PFSK-1 (cell line): ENCODE measurements around the gene KTN1.

Source experiments
- FOXP2 ChIP-seq: optimal IDR thresholded peaks from 2 replicates; pipeline ENCODE3; 2011; ENCODE audit warnings: borderline replicate concordance, control low read depth, inconsistent platforms; ENCODE audit not compliant: insufficient read depth; ENCODE audit errors: extremely low read length, extremely low read depth
- POLR2AphosphoS5 ChIP-seq: IDR thresholded peaks from 2 replicates; pipeline ENCODE4 v1.6.1; 2012; ENCODE audit warnings: low read depth, mild to moderate bottlenecking, control low read depth, low read length, moderate library complexity
- SIN3A ChIP-seq: IDR thresholded peaks from 2 replicates; pipeline ENCODE4 v1.6.1; 2012; ENCODE audit warnings: mild to moderate bottlenecking, low read length, moderate library complexity, borderline replicate concordance; ENCODE audit not compliant: insufficient read depth
- TAF1 ChIP-seq: IDR thresholded peaks from 2 replicates; pipeline ENCODE4 v1.6.1; 2012; ENCODE audit warnings: low read length, control low read depth, borderline replicate concordance; ENCODE audit not compliant: insufficient read depth
- TF ChIP-seq, protein P1 (sequence below), 2 experiments: IDR thresholded peaks; 2 replicates each; pipeline versions ENCODE4 v1.6.1 to v1.8.0; 2011 to 2012; ENCODE audit warnings: low read depth in 2 of 2, low read length in 2 of 2, control low read depth in 1 of 2, inconsistent platforms in 1 of 2, mild to moderate bottlenecking in 1 of 2, moderate library complexity in 1 of 2; ENCODE audit not compliant: insufficient read depth in 1 of 2

KTN1 gene

DNA sequence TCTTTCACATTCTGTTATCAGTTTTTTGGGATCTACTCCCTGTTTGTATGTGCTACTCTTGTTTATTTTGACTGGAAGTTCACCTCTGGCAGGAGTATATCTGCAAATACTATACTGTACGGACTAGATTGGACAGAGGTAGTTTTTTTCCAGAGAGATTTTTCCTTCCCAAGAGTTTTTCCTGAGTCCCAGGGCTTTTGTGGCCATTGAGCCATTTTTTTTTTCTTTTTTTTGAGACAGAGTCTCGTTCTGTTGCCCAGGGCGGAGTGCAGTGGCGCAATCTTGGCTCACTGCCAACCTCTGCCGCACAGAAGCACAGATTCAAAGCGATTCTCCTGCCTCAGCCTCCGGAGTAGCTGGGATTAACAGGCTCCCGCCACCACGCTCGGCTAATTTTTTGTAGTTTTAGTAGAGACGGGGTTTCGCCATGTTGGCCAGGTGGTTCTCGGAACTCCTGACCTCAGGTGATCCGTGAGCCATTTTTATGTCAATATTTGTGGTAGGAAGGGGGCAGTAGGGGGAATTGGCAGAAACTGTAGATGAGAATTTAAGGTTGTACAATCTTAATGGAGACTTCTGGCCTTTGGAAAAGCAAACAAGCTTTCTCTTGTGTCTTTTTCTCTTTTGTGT lies 19.4 kb downstream of the KTN1 start:
- TF ChIP-seq POLR2AphosphoS5, result no peak
- TF ChIP-seq, protein P1, sequence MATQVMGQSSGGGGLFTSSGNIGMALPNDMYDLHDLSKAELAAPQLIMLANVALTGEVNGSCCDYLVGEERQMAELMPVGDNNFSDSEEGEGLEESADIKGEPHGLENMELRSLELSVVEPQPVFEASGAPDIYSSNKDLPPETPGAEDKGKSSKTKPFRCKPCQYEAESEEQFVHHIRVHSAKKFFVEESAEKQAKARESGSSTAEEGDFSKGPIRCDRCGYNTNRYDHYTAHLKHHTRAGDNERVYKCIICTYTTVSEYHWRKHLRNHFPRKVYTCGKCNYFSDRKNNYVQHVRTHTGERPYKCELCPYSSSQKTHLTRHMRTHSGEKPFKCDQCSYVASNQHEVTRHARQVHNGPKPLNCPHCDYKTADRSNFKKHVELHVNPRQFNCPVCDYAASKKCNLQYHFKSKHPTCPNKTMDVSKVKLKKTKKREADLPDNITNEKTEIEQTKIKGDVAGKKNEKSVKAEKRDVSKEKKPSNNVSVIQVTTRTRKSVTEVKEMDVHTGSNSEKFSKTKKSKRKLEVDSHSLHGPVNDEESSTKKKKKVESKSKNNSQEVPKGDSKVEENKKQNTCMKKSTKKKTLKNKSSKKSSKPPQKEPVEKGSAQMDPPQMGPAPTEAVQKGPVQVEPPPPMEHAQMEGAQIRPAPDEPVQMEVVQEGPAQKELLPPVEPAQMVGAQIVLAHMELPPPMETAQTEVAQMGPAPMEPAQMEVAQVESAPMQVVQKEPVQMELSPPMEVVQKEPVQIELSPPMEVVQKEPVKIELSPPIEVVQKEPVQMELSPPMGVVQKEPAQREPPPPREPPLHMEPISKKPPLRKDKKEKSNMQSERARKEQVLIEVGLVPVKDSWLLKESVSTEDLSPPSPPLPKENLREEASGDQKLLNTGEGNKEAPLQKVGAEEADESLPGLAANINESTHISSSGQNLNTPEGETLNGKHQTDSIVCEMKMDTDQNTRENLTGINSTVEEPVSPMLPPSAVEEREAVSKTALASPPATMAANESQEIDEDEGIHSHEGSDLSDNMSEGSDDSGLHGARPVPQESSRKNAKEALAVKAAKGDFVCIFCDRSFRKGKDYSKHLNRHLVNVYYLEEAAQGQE (IDR thresholded peaks at IDR 0.05; ENCODE audit: insufficient read depth in 1 of 2, low read depth in 2 of 2, low read length in 2 of 2), result no peak
- no peak for TF ChIP-seq TAF1
- no peak for TF ChIP-seq SIN3A
- TF ChIP-seq FOXP2, result no peak

GRCh38 chr14:55600784-55601561 lies 21.0 kb downstream of the KTN1 start:
- TF ChIP-seq, protein P1 (IDR thresholded peaks at IDR 0.05; ENCODE audit: insufficient read depth in 1 of 2, low read depth in 2 of 2, low read length in 2 of 2), result no peak
- no peak for TF ChIP-seq POLR2AphosphoS5

GRCh38 chr14:55603401-55603953 lies 23.5 kb downstream of the KTN1 start:
- TF ChIP-seq TAF1, result no peak
- TF ChIP-seq, protein P1 (IDR thresholded peaks at IDR 0.05; ENCODE audit: insufficient read depth in 1 of 2, low read depth in 2 of 2, low read length in 2 of 2), result no peak
- no peak for TF ChIP-seq FOXP2
- TF ChIP-seq SIN3A, result no peak
- TF ChIP-seq POLR2AphosphoS5, result no peak

GRCh38 chr14:55604488-55604887 lies 24.5 kb downstream of the KTN1 start:
- TF ChIP-seq, protein P1 (IDR thresholded peaks at IDR 0.05; ENCODE audit: insufficient read depth in 1 of 2, low read depth in 2 of 2, low read length in 2 of 2), result no peak
- TF ChIP-seq TAF1, result no peak
- no peak for TF ChIP-seq POLR2AphosphoS5
- no peak for TF ChIP-seq FOXP2
- TF ChIP-seq SIN3A, result no peak
